Measurements from ENCODE around the gene EFNB3.

The EFNB3 gene

GRCh38 chr17:7685533-7686221, 19.3 kb upstream of the EFNB3 start (continued):
- no peak for TF ChIP-seq ZNF398 (tag by site-specific recombination; IDR thresholded peaks at IDR 0.05)
- TF ChIP-seq ZNF248 (tag by site-specific recombination; IDR thresholded peaks at IDR 0.05), result no peak
- no peak for TF ChIP-seq ZNF843 (tag by site-specific recombination; IDR thresholded peaks at IDR 0.05)
- TF ChIP-seq ZNF214 (tag by site-specific recombination; IDR thresholded peaks at IDR 0.05; ENCODE audit: borderline replicate concordance), result no peak
- TF ChIP-seq ZNF623 (tag by site-specific recombination; IDR thresholded peaks at IDR 0.05), result peak; percentile 16; the same call in 1 of the 2 replicates
- TF ChIP-seq ZNF292 (tag by site-specific recombination; IDR thresholded peaks at IDR 0.05; ENCODE audit: borderline replicate concordance, low read depth), result no peak
- no peak for TF ChIP-seq ZNF362 (tag by site-specific recombination; IDR thresholded peaks at IDR 0.05)
- TF ChIP-seq AEBP2 (tag by site-specific recombination; IDR thresholded peaks at IDR 0.05; ENCODE audit: borderline replicate concordance), result no peak
- TF ChIP-seq ZNF175 (tag by site-specific recombination; IDR thresholded peaks at IDR 0.05), result no peak
- no peak for TF ChIP-seq ZSCAN18 (tag by site-specific recombination; IDR thresholded peaks at IDR 0.05)
- no peak; the same call in 1 of the 2 replicates for TF ChIP-seq ZBTB8A (tag by site-specific recombination; IDR thresholded peaks at IDR 0.05)
- no peak for TF ChIP-seq ZNF677 (tag by site-specific recombination; IDR thresholded peaks at IDR 0.05)
- 0 out of 2 replicates have a peak, but pooled peaks have one; percentile 12 for TF ChIP-seq ZNF449 (tag by site-specific recombination; IDR thresholded peaks at IDR 0.05)
- peak; percentile 75 for TF ChIP-seq ZNF76 (tag by site-specific recombination; IDR thresholded peaks at IDR 0.05; ENCODE audit: borderline replicate concordance, low read depth)
- no peak; the same call in 1 of the 2 replicates for TF ChIP-seq KLF17 (tag by site-specific recombination; IDR thresholded peaks at IDR 0.05)
- TF ChIP-seq ZNF501 (tag by site-specific recombination; IDR thresholded peaks at IDR 0.05), result no peak; the same call in none of the 2 replicates
- 0 out of 2 replicates have a peak, but pooled peaks have one; percentile 13 for TF ChIP-seq ZNF280D (tag by site-specific recombination; IDR thresholded peaks at IDR 0.05)
- no peak for TF ChIP-seq ZNF692 (tag by site-specific recombination; IDR thresholded peaks at IDR 0.05)
- no peak; the same call in 1 of the 2 replicates for TF ChIP-seq ZNF654 (tag by site-specific recombination; IDR thresholded peaks at IDR 0.05; ENCODE audit: low read depth)
- no peak; the same call in none of the 2 replicates for TF ChIP-seq ZNF660 (tag by site-specific recombination; IDR thresholded peaks at IDR 0.05)
- no peak; the same call in none of the 2 replicates for TF ChIP-seq ZFP37 (tag by site-specific recombination; IDR thresholded peaks at IDR 0.05)
- TF ChIP-seq ZNF610 (tag by site-specific recombination; IDR thresholded peaks at IDR 0.05; ENCODE audit: borderline replicate concordance), result peak; percentile 30; the same call in 1 of the 2 replicates
- 0 out of 2 replicates have a peak, but pooled peaks have one; percentile 68 for TF ChIP-seq KLF16 (tag by site-specific recombination; IDR thresholded peaks at IDR 0.05)
- TF ChIP-seq ZNF24 (tag by site-specific recombination; IDR thresholded peaks at IDR 0.05), result no peak; the same call in none of the 2 replicates

All from HEK293 (cell line).